Keratinocyte (primary cell): ENCODE results near the gene TGFBR1. TPM values are rescaled to one million over a fixed set of nuclear protein-coding genes. Genes with fewer than 3 reads are reported as not detected.

Source experiments
- DNase-seq: peaks from one replicate; pipeline ENCODE4 v3.0.0-alpha.2; 2011; ENCODE audit warnings: low read depth, missing footprints, low spot score
- FAIRE-seq: peaks from 2 replicates; lab custom pipeline; 2011; peaks lifted over from hg19 to GRCh38; lab: Jason Lieb, UNC
- H2AFZ ChIP-seq: 2 replicates; pipeline ENCODE4 v1.6.0; 2012; ENCODE audit warnings: low read length, control low read depth, inconsistent platforms; ENCODE audit not compliant: control insufficient read depth
- H3K27ac ChIP-seq: 2 replicates; pipeline ENCODE4 v1.5.1; 2011; ENCODE audit warnings: low read length; ENCODE audit not compliant: control insufficient read depth, insufficient read depth
- H3K27me3 ChIP-seq: 3 replicates; pipeline ENCODE4 v1.6.0; 2011; ENCODE audit warnings: low read length; ENCODE audit not compliant: control insufficient read depth, insufficient read depth; ENCODE audit errors: extremely low read depth
- H3K36me3 ChIP-seq, 2 experiments: 2 replicates in 1 of 2; 3 replicates in 1 of 2; pipeline ENCODE4 v1.5.1; 2011; ENCODE audit warnings: low read length in 2 of 2, mild to moderate bottlenecking in 1 of 2; ENCODE audit not compliant: control insufficient read depth in 2 of 2, insufficient read depth in 2 of 2; ENCODE audit errors: extremely low read depth in 1 of 2
- H3K4me1 ChIP-seq: 3 replicates; pipeline ENCODE4 v1.5.1; 2011; ENCODE audit warnings: low read length; ENCODE audit not compliant: control insufficient read depth, insufficient read depth; ENCODE audit errors: extremely low read depth
- H3K4me2 ChIP-seq: 3 replicates; pipeline ENCODE4 v1.6.0; 2011; ENCODE audit warnings: low read depth, low read length; ENCODE audit not compliant: control insufficient read depth, insufficient read depth; ENCODE audit errors: extremely low read depth
- H3K4me3 ChIP-seq, 3 experiments: fragments of 200-600 bp in 1 of 3; sonication (generic) in 1 of 3; 2 replicates in 2 of 3; 3 replicates in 1 of 3; pipeline ENCODE4 v1.5.1; 2011 to 2016; ENCODE audit warnings: low read length in 3 of 3, mild to moderate bottlenecking in 3 of 3, control low read depth in 2 of 3, inconsistent platforms in 1 of 3, low read depth in 1 of 3, mixed read lengths in 1 of 3, mixed run types in 1 of 3, moderate library complexity in 1 of 3; ENCODE audit not compliant: control insufficient read depth in 2 of 3, insufficient read depth in 2 of 3; ENCODE audit errors: extremely low read depth in 1 of 3
- H3K79me2 ChIP-seq: 2 replicates; pipeline ENCODE4 v1.6.0; 2012; ENCODE audit warnings: low read length; ENCODE audit not compliant: control insufficient read depth, insufficient read depth
- H3K9ac ChIP-seq: 3 replicates; pipeline ENCODE4 v1.6.0; 2011; ENCODE audit warnings: low read length; ENCODE audit not compliant: control insufficient read depth, insufficient read depth; ENCODE audit errors: extremely low read depth
- H3K9me1 ChIP-seq: 3 replicates; pipeline ENCODE4 v1.6.0; 2011; ENCODE audit warnings: low read length; ENCODE audit not compliant: control insufficient read depth, insufficient read depth; ENCODE audit errors: extremely low read depth
- H3K9me3 ChIP-seq: 2 replicates; pipeline ENCODE4 v1.5.1; 2012; ENCODE audit warnings: low read depth, low read length; ENCODE audit not compliant: control insufficient read depth
- H4K20me1 ChIP-seq: 3 replicates; pipeline ENCODE4 v1.6.0; 2011; ENCODE audit warnings: low read length; ENCODE audit not compliant: control insufficient read depth, insufficient read depth; ENCODE audit errors: extremely low read depth
- CTCF ChIP-seq, 3 experiments: IDR thresholded peaks in 1 of 3; conservative IDR thresholded peaks in 1 of 3; optimal IDR thresholded peaks in 1 of 3; 2 replicates in 2 of 3; 3 replicates in 1 of 3; pipeline versions ENCODE3 to v1.5.1; 2011; ENCODE audit warnings: low read length in 3 of 3, mild to moderate bottlenecking in 3 of 3, moderate library complexity in 2 of 3, control low read depth in 1 of 3, inconsistent platforms in 1 of 3; ENCODE audit not compliant: insufficient read depth in 2 of 3; ENCODE audit errors: extremely low read depth in 1 of 3
- EZH2 ChIP-seq: IDR thresholded peaks from one replicate; pipeline ENCODE4 v1.6.1; 2012; ENCODE audit warnings: inconsistent platforms, mild to moderate bottlenecking, low read length, moderate library complexity
- dilution Hi-C: fragments of 300-500 bp; cut with MboI; formaldehyde crosslinking; loops from one replicate; pipeline ENCODE4 v1.7.0; 2020; ENCODE audit warnings: low sequenced_read_pairs; ENCODE audit not compliant: extremely low pct_ligation_motif_present
- polyA plus RNA-seq, 5 experiments: library from polyadenylated mRNA; depleted of rRNA in 3 of 5; stranded (reverse) in 3 of 5; stranded (forward) in 1 of 5; unstranded in 1 of 5; fragments of >200 nt; gene quantifications; 1 replicate in 1 of 5; 2 replicates in 3 of 5; 3 replicates in 1 of 5; pipeline versions ENCODE4 v1.2.1 to v1.2.3, GENCODE V29; 2011 to 2012; ENCODE audit warnings: missing spikeins in 2 of 5, low read depth in 1 of 5, low replicate concordance in 1 of 5

The TGFBR1 gene
- polyA plus RNA-seq, 1 donor (not counting 4 experiments of a cell fraction or from before 2014, with no cell fraction given), result 55.0 TPM

- no peak for TF ChIP-seq EZH2
- no peak for TF ChIP-seq CTCF (optimal IDR thresholded peaks at IDR 0.05 in 1 of 3, IDR thresholded peaks at IDR 0.05 in 1 of 3, conservative IDR thresholded peaks at IDR 0.05 in 1 of 3; ENCODE audit: extremely low read depth in 1 of 3, insufficient read depth in 2 of 3, low read length in 3 of 3)
- DNase-seq, result no peak
- H3K4me2 ChIP-seq, result no peak overlapping the region
- H3K27me3 ChIP-seq, result no peaks in the 10 kb centered on the region
- H4K20me1 ChIP-seq, result no peaks in the 10 kb centered on the region
- no peak overlapping the region for H3K9ac ChIP-seq
- no peak overlapping the region for H3K27ac ChIP-seq
- H3K4me3 ChIP-seq, result no peak overlapping the region
- H3K4me1 ChIP-seq, result peaks cover 2% of the 10 kb centered on the region
- no peak for FAIRE-seq
- H3K36me3 ChIP-seq, result no peaks in the 10 kb centered on the region
- H3K9me3 ChIP-seq, result no peaks in the 10 kb centered on the region
- H2AFZ ChIP-seq, result no peak overlapping the region
- dilution Hi-C loops, result no loop called here
- H3K9me1 ChIP-seq, result no peaks in the 10 kb centered on the region
- H3K79me2 ChIP-seq, result no peaks in the 10 kb centered on the region
Measured at GRCh38 chr9:99181621-99182020, 76.7 kb downstream of the TGFBR1 start.

GRCh38 chr9:99182356-99182755 is 77.4 kb downstream of the TGFBR1 start:
- no peak for FAIRE-seq
- H3K4me1 ChIP-seq, result peaks cover 2% of the 10 kb centered on the region
- no peaks in the 10 kb centered on the region for H4K20me1 ChIP-seq
- no peak for DNase-seq
- no peak overlapping the region for H3K4me3 ChIP-seq
- no peak overlapping the region for H2AFZ ChIP-seq
- H3K9ac ChIP-seq, result no peak overlapping the region
- no peaks in the 10 kb centered on the region for H3K9me1 ChIP-seq
- H3K27ac ChIP-seq, result no peak overlapping the region
- H3K4me2 ChIP-seq, result no peak overlapping the region
- H3K36me3 ChIP-seq, result no peaks in the 10 kb centered on the region
- no peaks in the 10 kb centered on the region for H3K79me2 ChIP-seq
- dilution Hi-C loops, result no loop called here
- no peaks in the 10 kb centered on the region for H3K9me3 ChIP-seq
- TF ChIP-seq EZH2 (no peak), CTCF (optimal IDR thresholded peaks at IDR 0.05 in 1 of 3, IDR thresholded peaks at IDR 0.05 in 1 of 3, conservative IDR thresholded peaks at IDR 0.05 in 1 of 3; ENCODE audit: extremely low read depth in 1 of 3, insufficient read depth in 2 of 3, low read length in 3 of 3) (no peak)
- H3K27me3 ChIP-seq, result peaks cover 4% of the 10 kb centered on the region
